Left forelimb (tissue), 1 donor: ENCODE data around the gene SCD.
"Not testable (repeated sequence)": the region's sequence is repeated elsewhere in the genome, so short reads cannot be mapped to it uniquely, and the experiment has no call there.

ENCODE experiments used
- DNase-seq: peaks from one replicate; pipeline ENCODE4 v3.0.0-alpha.2; 2018; ENCODE audit warnings: low spot score

Gene SCD

GRCh38 chr10:100362570-100363496 lies 15.8 kb downstream of the SCD start:
- no peak for DNase-seq

DNA sequence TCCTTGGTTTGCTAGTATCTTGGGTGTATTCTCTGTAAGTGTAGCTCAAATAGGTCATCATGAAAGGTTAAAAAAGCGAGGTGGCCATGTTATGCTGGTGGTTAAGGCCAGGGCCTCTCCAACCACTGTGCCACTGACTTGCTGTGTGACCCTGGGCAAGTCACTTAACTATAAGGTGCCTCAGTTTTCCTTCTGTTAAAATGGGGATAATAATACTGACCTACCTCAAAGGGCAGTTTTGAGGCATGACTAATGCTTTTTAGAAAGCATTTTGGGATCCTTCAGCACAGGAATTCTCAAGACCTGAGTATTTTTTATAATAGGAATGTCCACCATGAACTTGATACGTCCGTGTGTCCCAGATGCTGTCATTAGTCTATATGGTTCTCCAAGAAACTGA lies 17.1 kb downstream of the SCD start:
- DNase-seq: no peak

DNA sequence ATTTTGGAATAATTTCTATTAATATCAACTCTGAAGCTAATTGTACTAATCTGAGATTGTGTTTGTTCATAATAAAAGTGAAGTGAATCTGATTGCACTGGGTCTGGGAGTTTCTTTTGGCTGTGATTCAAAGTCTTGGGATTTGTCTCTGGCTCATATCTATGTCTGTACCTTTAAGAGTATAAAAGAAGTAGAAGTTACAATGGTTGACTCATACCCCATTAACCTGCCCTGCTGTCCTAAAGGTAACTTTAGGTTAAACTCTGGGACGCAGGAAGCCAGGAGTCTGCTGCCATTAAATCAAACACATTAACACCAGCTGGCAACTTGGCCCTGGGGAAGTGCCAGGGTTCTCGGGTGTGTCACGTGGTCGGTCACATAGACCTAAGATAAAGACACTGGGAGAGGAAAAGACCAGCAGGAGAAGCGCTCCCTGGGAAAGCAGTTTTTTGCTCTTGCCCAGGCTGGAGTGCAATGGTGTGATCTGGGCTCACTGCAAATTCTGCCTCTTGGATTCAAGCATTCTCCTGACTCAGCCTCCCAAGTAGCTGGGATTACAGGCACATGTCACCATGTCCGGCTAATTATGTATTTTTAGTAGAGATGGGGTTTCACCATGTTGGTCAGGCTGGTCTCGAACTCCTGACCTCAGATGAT lies 17.8 kb downstream of the SCD start:
- no peak for DNase-seq

DNA sequence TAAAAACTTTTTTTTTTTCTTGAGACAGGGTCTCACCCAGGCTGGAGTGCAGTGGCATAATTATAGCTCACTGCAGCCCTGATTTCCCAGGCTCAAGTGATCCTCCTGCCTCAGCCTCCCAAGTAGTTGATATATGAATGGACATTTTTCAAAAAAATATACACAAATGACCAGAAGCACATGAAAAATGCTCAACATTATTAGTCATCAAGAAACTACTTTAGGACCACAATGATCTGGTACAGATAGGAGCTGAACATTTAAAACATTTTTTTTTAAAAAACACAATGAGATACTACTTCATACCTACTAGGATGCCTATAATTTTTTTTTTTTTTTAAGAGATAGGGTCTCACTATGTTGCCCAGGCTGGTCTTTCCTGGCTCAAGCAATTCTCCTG lies 21.7 kb downstream of the SCD start:
- no peak for DNase-seq

- no peak for DNase-seq
These were observed 23.9 kb downstream of the SCD start for GRCh38 chr10:100370714-100371481.

DNA sequence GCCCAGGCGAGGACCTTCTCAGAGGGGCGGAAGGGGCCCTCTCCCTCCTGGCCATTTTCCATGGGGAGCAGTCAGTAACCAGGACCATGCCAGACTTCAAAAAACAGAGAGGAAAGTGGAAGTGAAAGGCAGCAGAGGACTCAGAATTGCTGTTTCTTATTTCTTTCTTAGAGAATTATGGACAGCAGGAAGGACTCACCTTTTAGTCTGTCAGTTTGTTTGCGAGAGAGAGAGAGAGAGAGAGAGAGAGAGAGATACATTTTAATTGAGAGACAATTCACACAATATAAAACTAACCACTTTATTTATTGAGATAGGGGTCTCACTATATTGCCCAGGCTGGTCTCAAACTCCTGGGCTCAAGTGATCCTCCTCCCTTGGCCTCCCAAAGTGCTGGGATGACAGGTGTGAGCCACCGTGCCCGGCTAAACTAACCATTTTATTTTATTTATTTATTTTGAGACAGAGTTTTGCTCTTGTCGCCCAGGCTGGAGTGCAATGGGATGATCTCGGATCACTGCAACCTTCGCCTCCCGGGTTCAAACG lies 24.5 kb downstream of the SCD start:
- no peak for DNase-seq

DNA sequence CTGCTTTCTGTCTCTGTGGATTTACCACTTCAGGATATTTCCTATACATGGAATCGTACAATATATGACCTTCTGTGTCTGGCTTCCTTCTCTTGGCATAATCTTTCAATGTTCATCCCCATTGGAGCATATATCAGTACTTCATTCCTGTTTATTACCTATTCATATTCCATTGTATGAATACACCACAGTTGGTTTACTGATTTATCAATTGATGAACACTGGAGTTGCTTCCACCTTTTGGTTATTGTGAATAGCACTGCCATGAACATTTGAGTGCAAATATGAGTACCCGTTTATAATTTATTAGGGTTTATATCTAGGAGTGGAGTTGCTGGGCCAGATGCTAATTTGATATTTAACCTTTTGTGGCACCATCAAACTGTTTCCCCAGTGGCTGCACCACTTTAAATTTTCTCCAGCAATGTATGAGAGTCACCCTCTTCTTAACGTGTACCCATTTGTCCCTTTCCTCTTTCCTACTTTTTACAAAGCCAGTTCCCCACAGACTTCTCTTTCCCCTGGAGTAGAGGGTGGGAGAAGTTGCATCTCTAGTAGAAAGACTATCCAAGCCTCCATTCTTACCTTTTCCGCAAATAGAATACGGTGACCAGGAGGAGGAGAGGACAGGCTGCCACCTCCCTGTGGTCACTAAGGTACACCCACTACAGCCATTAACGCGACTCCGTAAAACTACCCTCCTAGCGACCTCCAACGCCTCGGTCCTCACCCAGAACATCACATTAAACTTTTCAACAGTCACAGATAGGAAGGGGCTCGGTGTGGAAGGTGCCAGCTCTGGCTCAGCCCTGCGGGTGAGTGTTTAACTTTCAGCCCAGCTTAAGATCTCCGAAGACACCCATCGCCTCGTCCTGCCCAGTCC lies 25.6 kb downstream of the SCD start:
- DNase-seq: no peak

GRCh38 chr10:100373298-100374199 lies 26.5 kb downstream of the SCD start:
- peak; percentile 95 for DNase-seq

DNA sequence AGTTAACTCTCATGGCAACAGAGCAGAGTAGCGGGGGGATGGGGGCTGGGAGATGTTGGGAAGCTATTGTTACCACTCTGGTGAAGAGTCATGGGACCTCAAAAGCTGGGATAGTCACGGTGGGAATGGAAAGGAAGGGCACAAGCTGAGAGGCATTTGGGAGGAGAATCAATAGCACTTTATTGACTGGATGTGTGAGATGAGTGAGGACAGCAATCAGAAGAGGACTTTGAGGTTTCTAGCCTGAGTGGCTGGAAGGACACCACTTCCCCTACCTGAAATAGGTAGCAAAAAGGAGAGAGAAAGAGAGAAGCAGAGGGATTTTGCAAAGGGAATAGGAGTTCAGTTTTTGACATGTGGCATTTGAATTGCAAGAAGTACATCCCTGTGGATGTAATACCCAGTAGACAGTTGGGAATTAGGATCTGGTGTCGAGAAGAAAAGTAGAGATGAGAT lies 27.2 kb downstream of the SCD start:
- DNase-seq: no peak

GRCh38 chr10:100374677-100375353 lies 27.8 kb downstream of the SCD start:
- not testable (repeated sequence) for DNase-seq

GRCh38 chr10:100376656-100377055 lies 29.6 kb downstream of the SCD start:
- not testable (repeated sequence) for DNase-seq

- DNase-seq: no peak
These were observed 30.8 kb downstream of the SCD start for GRCh38 chr10:100377830-100378229.

GRCh38 chr10:100380400-100380799 lies 33.4 kb downstream of the SCD start:
- no peak for DNase-seq

DNA sequence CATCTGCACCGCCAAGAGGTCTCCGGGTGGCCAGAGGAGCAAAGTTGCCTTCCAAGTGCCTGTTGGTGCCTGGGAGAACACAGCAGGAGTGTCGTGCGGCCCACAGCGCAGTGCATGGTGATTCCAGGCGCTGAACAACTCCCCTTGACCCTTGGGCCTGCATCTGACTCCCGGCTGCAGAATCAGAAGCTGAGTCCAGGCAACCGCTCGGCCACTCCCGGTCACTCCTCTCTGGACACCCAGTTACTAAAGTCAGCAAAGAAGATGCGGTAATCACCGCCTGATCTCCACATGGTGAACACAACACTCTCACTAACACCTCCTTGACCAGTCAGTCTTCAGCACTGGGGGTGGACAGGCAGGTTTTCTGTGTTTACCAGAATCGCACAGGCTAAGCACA lies 35.5 kb downstream of the SCD start:
- no peak for DNase-seq

- DNase-seq: no peak
These were observed 36.2 kb downstream of the SCD start for GRCh38 chr10:100383251-100383650.

DNA sequence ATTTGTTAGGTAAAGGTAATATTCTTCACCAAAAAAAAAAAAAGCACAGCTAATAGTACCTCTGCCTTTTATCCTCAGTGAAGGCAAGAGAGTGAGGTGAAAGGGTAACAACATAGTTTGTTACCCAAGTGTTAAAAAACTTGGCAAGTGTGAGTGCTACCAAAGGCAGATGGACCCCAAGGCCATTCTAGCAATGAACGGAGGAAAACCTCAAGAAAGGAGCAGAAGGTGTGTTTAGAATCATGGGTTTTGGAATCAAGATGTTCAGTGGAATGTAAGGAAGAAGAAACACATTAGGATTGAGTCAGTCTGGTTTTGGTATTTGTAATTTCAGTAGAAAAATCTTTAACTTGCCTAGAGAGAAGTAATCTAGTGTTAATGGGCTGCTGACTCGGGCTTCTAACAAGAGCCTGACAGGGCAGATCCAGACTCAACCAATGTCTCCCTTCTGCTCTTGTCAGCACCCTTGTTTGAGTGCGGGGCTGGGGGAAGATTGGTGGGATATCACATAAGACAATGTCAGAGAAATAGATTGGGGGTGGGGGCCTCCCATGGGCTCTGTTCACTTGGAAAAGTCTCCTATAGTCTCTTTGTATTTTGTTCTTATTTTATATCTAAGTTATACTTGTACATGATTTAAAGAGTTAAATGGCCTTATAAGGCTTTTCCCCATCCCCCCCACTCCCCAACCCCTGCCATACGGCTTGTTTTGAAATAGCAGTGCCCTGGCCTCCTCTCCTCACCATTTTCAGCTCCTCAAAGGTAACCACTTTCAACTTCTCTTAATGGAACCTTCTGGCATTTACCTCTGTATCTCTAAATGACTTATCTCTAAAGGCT lies 44.4 kb downstream of the SCD start:
- no peak for DNase-seq

DNA sequence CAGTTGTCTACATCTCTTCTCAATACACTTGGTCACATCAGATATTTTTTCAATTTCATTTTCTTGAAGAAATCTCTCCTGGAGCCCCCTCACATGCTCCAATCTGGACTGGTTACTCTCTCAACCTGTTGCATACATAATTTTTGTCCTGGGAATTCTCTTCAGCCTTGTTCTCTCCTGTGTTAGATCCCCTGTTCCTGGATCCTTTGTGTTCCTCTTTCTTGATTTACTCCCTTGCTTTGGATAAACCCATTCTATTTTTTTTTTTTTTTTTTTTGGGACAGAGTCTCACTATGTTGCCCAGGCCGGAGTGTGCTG lies 45.6 kb downstream of the SCD start:
- DNase-seq: no peak

- no peak for DNase-seq
These were observed 48.6 kb downstream of the SCD start for GRCh38 chr10:100395626-100396025.

DNA sequence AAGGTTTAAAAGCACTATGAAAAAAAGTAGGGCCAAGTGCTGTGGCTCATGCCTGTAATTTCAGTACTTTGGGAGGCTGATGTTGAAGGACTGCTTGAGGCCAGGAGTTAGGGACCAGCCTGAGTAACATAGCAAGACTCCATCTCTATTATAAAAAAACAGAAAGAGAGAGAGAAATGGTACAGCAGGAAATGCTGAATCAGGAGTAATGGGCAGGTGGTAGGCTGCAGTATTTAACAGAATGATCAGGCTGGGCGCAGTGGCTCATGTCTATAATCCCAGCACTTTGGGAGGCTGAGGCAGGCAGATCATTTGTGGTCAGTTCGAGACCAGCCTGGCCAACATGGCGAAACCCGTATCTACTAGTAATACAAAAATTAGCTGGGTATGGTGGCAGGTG lies 49.6 kb downstream of the SCD start:
- no peak for DNase-seq
